Mesothelial cell of epicardium (in vitro differentiated cells): Measurements from ENCODE around the gene FBXO48. TPM values are rescaled to one million over a fixed set of nuclear protein-coding genes. Genes with fewer than 3 reads are reported as not detected.

Experiments
- DNase-seq, 2 experiments: peaks; one replicate each; pipeline ENCODE4 v3.0.0; 2021; ENCODE audit warnings: low spot score in 2 of 2; ENCODE audit not compliant: unreplicated experiment in 2 of 2
- H3K27ac Mint-ChIP-seq: 2 replicates; pipeline ENCODE4 v1.8.0; 2021; ENCODE audit warnings: mixed read lengths
- H3K27me3 Mint-ChIP-seq: 2 replicates; pipeline ENCODE4 v1.8.0; 2021; ENCODE audit warnings: low read depth, mixed read lengths
- H3K36me3 Mint-ChIP-seq: 2 replicates; pipeline ENCODE4 v1.8.0; 2021; ENCODE audit warnings: mixed read lengths
- H3K4me1 Mint-ChIP-seq: 2 replicates; pipeline ENCODE4 v1.8.0; 2021; ENCODE audit warnings: mixed read lengths
- H3K4me3 Mint-ChIP-seq: 2 replicates; pipeline ENCODE4 v1.8.0; 2021; ENCODE audit warnings: mild to moderate bottlenecking, moderate library complexity, mixed read lengths
- H3K9me3 Mint-ChIP-seq: 2 replicates; pipeline ENCODE4 v1.8.0; 2021; ENCODE audit warnings: mixed read lengths
- total RNA-seq: library from RNA; stranded (reverse); gene quantifications from 3 replicates; pipeline ENCODE4 v1.2.1, GENCODE V29; 2021
- TF ChIP-seq, protein P1 (sequence below): fragments of 200-600 bp; sonication (generic); IDR thresholded peaks from one replicate; pipeline ENCODE4 v1.5.0; 2021; ENCODE audit warnings: antibody characterized with exemption; ENCODE audit not compliant: unreplicated experiment

Gene FBXO48
- total RNA-seq, 1 donor from 2014 or later: 0.72 TPM

DNA sequence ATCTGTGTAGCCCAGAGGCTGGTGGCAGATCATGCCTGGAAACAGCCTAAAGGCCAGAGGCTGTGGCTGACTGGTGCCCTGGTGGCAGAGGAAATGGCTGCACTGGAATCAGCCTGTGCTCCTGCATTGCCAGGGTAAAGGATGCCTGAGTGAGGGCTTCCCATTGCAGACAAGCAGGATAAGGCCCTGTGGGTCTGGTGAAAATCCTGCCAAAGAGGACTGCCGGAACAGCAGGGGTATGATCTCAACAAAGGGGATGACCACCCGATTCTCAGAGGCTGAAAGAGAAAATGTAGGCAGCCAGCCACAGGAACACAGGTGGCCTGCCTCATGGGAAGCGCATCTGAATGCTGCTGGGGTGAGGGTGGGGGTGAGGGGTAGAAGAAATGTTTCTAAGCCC, 48.2 kb downstream of the FBXO48 start:
- H3K9me3 Mint-ChIP-seq: no peaks in the 10 kb centered on the region

GRCh38 chr2:68418419-68418818, 48.7 kb downstream of the FBXO48 start:
- Mint-ChIP-seq H3K4me1 (no peaks in the 10 kb centered on the region), H3K4me3 (no peak overlapping the region), H3K36me3 (no peaks in the 10 kb centered on the region), H3K27me3 (peaks cover 19% of the 10 kb centered on the region), H3K9me3 (no peaks in the 10 kb centered on the region), H3K27ac (no peak overlapping the region)
- no peak for DNase-seq
- TF ChIP-seq, protein P1, sequence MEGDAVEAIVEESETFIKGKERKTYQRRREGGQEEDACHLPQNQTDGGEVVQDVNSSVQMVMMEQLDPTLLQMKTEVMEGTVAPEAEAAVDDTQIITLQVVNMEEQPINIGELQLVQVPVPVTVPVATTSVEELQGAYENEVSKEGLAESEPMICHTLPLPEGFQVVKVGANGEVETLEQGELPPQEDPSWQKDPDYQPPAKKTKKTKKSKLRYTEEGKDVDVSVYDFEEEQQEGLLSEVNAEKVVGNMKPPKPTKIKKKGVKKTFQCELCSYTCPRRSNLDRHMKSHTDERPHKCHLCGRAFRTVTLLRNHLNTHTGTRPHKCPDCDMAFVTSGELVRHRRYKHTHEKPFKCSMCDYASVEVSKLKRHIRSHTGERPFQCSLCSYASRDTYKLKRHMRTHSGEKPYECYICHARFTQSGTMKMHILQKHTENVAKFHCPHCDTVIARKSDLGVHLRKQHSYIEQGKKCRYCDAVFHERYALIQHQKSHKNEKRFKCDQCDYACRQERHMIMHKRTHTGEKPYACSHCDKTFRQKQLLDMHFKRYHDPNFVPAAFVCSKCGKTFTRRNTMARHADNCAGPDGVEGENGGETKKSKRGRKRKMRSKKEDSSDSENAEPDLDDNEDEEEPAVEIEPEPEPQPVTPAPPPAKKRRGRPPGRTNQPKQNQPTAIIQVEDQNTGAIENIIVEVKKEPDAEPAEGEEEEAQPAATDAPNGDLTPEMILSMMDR: no peak

More for the DNA sequence above, 48.2 kb downstream of the FBXO48 start:
- H3K4me3 Mint-ChIP-seq: no peak overlapping the region
- H3K4me1 Mint-ChIP-seq: no peaks in the 10 kb centered on the region
- no peaks in the 10 kb centered on the region for H3K36me3 Mint-ChIP-seq
- no peak overlapping the region for H3K27ac Mint-ChIP-seq
- H3K27me3 Mint-ChIP-seq: peaks cover 19% of the 10 kb centered on the region
- TF ChIP-seq, protein P1: no peak
- no peak for DNase-seq

- no peak overlapping the region for H3K4me3 Mint-ChIP-seq
- H3K9me3 Mint-ChIP-seq: no peaks in the 10 kb centered on the region
- H3K4me1 Mint-ChIP-seq: no peaks in the 10 kb centered on the region
- H3K27ac Mint-ChIP-seq: no peak overlapping the region
- DNase-seq: no peak
- H3K27me3 Mint-ChIP-seq: peaks cover 19% of the 10 kb centered on the region
- TF ChIP-seq, protein P1: no peak
- H3K36me3 Mint-ChIP-seq: no peaks in the 10 kb centered on the region
These were observed 49.2 kb downstream of the FBXO48 start for GRCh38 chr2:68417926-68418325.

DNA sequence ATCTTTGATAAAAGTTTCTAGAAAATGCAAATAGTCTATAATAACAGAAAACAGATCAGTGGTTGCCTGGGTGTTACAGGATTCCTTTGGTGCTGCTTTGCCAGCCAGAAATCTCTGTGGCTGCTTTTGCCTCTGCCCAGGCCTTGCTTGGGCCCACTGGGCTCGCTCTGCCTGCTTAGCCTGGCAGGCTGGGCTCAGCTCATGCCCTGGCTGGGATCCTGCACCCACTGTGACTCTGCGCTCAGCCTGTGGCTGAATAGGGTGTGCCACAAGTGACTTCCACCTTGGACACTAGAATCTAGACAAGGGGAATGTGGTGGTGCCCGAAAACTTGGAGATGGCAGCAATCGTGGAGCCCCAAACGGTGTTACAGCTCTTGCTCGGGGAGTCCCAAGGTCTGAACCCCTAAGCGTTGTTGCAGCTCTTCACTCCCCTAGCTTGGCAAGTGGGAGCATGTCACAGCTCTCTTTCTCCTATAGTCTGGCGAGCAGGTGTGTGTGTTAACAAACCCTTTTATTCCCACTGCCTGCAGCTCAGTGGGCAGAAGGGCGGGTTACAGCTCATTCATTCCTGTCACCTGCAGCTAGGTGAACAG, 50.9 kb downstream of the FBXO48 start:
- TF ChIP-seq, protein P1: no peak
- no peak overlapping the region for H3K4me3 Mint-ChIP-seq
- no peak overlapping the region for H3K27ac Mint-ChIP-seq
- DNase-seq: no peak
- no peaks in the 10 kb centered on the region for H3K4me1 Mint-ChIP-seq
- peaks cover 9% of the 10 kb centered on the region for H3K27me3 Mint-ChIP-seq
- H3K9me3 Mint-ChIP-seq: no peaks in the 10 kb centered on the region
- no peaks in the 10 kb centered on the region for H3K36me3 Mint-ChIP-seq

- DNase-seq: no peak
- TF ChIP-seq, protein P1: no peak
- H3K9me3 Mint-ChIP-seq: no peaks in the 10 kb centered on the region
- no peaks in the 10 kb centered on the region for H3K4me1 Mint-ChIP-seq
- H3K27me3 Mint-ChIP-seq: peaks cover 8% of the 10 kb centered on the region
- no peak overlapping the region for H3K27ac Mint-ChIP-seq
- H3K4me3 Mint-ChIP-seq: no peak overlapping the region
- H3K36me3 Mint-ChIP-seq: no peaks in the 10 kb centered on the region
These were observed 51.6 kb downstream of the FBXO48 start for GRCh38 chr2:68415521-68415920.

GRCh38 chr2:68414876-68415275, 52.2 kb downstream of the FBXO48 start:
- TF ChIP-seq, protein P1: no peak
- H3K27ac Mint-ChIP-seq: no peak overlapping the region
- no peak overlapping the region for H3K4me3 Mint-ChIP-seq
- H3K27me3 Mint-ChIP-seq: peaks cover 13% of the 10 kb centered on the region
- H3K9me3 Mint-ChIP-seq: no peaks in the 10 kb centered on the region
- no peaks in the 10 kb centered on the region for H3K4me1 Mint-ChIP-seq
- no peak for DNase-seq
- H3K36me3 Mint-ChIP-seq: no peaks in the 10 kb centered on the region
